Psoas muscle (tissue), 8 donors: ENCODE data around the gene HYLS1. TPM values are rescaled to one million over a fixed set of nuclear protein-coding genes. Genes with fewer than 3 reads are reported as not detected.
"Not testable (repeated sequence)": the region's sequence is repeated elsewhere in the genome, so short reads cannot be mapped to it uniquely, and the experiment has no call there.

Experiments used
- ATAC-seq, 4 donors: fragments of 200-7000 bp; cut with Tn5 transposase; one replicate each; pipeline ENCODE4 v1.9.1; 2020; ENCODE audit warnings: moderate library complexity in 3 of 4, mild to moderate bottlenecking in 2 of 4
- DNase-seq, 2 donors: peaks; one replicate each; pipeline ENCODE4 v3.0.0-alpha.2; 2020
- H3K27ac ChIP-seq: fragments of 200-600 bp; one replicate; pipeline ENCODE4 v1.8.0; 2022
- H3K27me3 ChIP-seq, 3 donors: fragments of 200-600 bp in 1 of 3; one replicate each; pipeline versions ENCODE4 v1.6.1 to v1.8.0; 2013 to 2022; ENCODE audit warnings: low read length in 2 of 3, mild to moderate bottlenecking in 2 of 3, moderate library complexity in 1 of 3; ENCODE audit not compliant: insufficient read depth in 3 of 3
- H3K36me3 ChIP-seq, 2 donors: fragments of 200-600 bp in 1 of 2; one replicate each; pipeline versions ENCODE4 v1.6.1 to v1.8.0; 2013 to 2022; ENCODE audit warnings: low read depth in 1 of 2, mild to moderate bottlenecking in 1 of 2, moderate library complexity in 1 of 2; ENCODE audit not compliant: insufficient read depth in 1 of 2
- H3K4me1 ChIP-seq: fragments of 200-600 bp; one replicate; pipeline ENCODE4 v1.8.0; 2022
- H3K4me3 ChIP-seq: fragments of 200-600 bp; one replicate; pipeline ENCODE4 v1.8.0; 2022; ENCODE audit warnings: mild to moderate bottlenecking
- H3K9me3 ChIP-seq: fragments of 200-600 bp; one replicate; pipeline ENCODE4 v1.8.0; 2022
- CTCF ChIP-seq: fragments of 200-600 bp; IDR thresholded peaks from one replicate; pipeline ENCODE4 v1.8.0; 2022; ENCODE audit warnings: antibody characterized with exemption
- WGBS, 3 donors: extraction: QIAGEN DNeasy Blood & Tissue Kit; methylation state at CpG; one replicate each; pipeline versions ENCODE4 v1.1.6 to v1.1.7; 2013; 5-methylcytosine and 5-hydroxymethylcytosine counted together
- intact Hi-C, 2 donors: fragments of 100-400 bp; cut with DNase I; formaldehyde crosslinking; loops; one replicate each; pipeline versions ENCODE4 v1.11.0 to v1.14.2; 2022
- polyA plus RNA-seq, 3 donors: library from polyadenylated mRNA; stranded (reverse); fragments of 200-250 nt; gene quantifications; one replicate each; pipeline ENCODE4 v1.2.3, GENCODE V29; 2013
- total RNA-seq, 4 donors: library from RNA; stranded (reverse); fragmentation: NEBNext Ultra II Directional in 2 of 4; extraction: Animal tissue kit (Norgen Biotek cat#: 25700) in 2 of 4; gene quantifications; one replicate each; pipeline versions ENCODE4 v1.2.1 to v1.2.4, GENCODE V29; 2021 to 2023
- donor health status: healthy with polysubstance abuse.
- donor health status: DM: no; HTN: no; CAD: no; lungs with moderate emphysema.
- donor health status: Bipolar disorder and iron deficiency.
- donor health status: healthy.
- donor health status: DM: yes; HTN: yes; CAD: no.
- donor health status: DM: no; HTN: no; CAD: no.
- donor health status: DM: no; HTN: no; CAD: no.
- donor health status: DM: yes; HTN: yes; CAD: no.

Gene HYLS1
- total and polyA plus RNA-seq, 7 donors, result 1.8 to 7.2 (median 3.8) TPM

GRCh38 chr11:125910226-125910849, 22.9 kb downstream of the HYLS1 start:
- H3K9me3 ChIP-seq, result no peaks in the 10 kb centered on the region
- ATAC-seq (no peak), DNase-seq (no peak)
- intact Hi-C loops, result no loop called here
- WGBS, 3 donors, result 64 to 73% (median 66%) methylated on average over 8 of the region's 8 CpGs
- no peak overlapping the region for H3K4me3 ChIP-seq
- H3K27me3 ChIP-seq, result peaks cover 0 to 11% (median 6%) of the 10 kb centered on the region in 3 donors
- no peaks in the 10 kb centered on the region for H3K36me3 ChIP-seq
- H3K27ac ChIP-seq, result no peak overlapping the region
- no peak for TF ChIP-seq CTCF
- H3K4me1 ChIP-seq, result no peaks in the 10 kb centered on the region

GRCh38 chr11:125914601-125915000, 27.1 kb downstream of the HYLS1 start:
- H3K27ac ChIP-seq, H3K9me3 ChIP-seq, DNase-seq, H3K4me3 ChIP-seq, ATAC-seq, intact Hi-C loops, H3K36me3 ChIP-seq, H3K27me3 ChIP-seq, H3K4me1 ChIP-seq: not testable (repeated sequence)
- WGBS, 3 donors, result 77 to 90% (median 86%) methylated on average over 3 of the region's 3 CpGs

- Histone ChIP-seq H3K4me1 (no peaks in the 10 kb centered on the region), H3K9me3 (no peaks in the 10 kb centered on the region), H3K27me3 (peaks cover 0 to 8% (median 6%) of the 10 kb centered on the region in 3 donors), H3K4me3 (no peak overlapping the region), H3K36me3 (no peaks in the 10 kb centered on the region), H3K27ac (no peak overlapping the region)
- no peak for ATAC-seq
- DNase-seq, result no peak
- intact Hi-C loops, result no loop called here
- WGBS, 3 donors, result 66 to 76% (median 73%) methylated on average over 12 of the region's 12 CpGs
- no peak for TF ChIP-seq CTCF
Measured at GRCh38 chr11:125916683-125917347, 29.3 kb downstream of the HYLS1 start.

GRCh38 chr11:125918140-125918840, 30.8 kb downstream of the HYLS1 start:
- WGBS, 3 donors, result 74 to 81% (median 80%) methylated on average over 13 of the region's 13 CpGs
- ATAC-seq (no peak), DNase-seq (no peak)
- H3K27me3 ChIP-seq, result peaks cover 0 to 8% (median 3%) of the 10 kb centered on the region in 3 donors
- no peaks in the 10 kb centered on the region for H3K9me3 ChIP-seq
- no peak overlapping the region for H3K27ac ChIP-seq
- no peaks in the 10 kb centered on the region for H3K4me1 ChIP-seq
- no peaks in the 10 kb centered on the region for H3K36me3 ChIP-seq
- TF ChIP-seq CTCF, result no peak
- intact Hi-C loops, result no loop called here
- H3K4me3 ChIP-seq, result no peak overlapping the region

GRCh38 chr11:125921042-125921441, 33.6 kb downstream of the HYLS1 start:
- Histone ChIP-seq H3K9me3 (no peaks in the 10 kb centered on the region), H3K4me1 (no peaks in the 10 kb centered on the region), H3K36me3 (no peaks in the 10 kb centered on the region), H3K27ac (no peak overlapping the region), H3K27me3 (peaks cover 0 to 8% (median 0%) of the 10 kb centered on the region in 3 donors), H3K4me3 (no peak overlapping the region)
- ATAC-seq (no peak), DNase-seq (no peak)
- TF ChIP-seq CTCF, result no peak
- WGBS, 3 donors, result 78 to 87% (median 81%) methylated on average over 9 of the region's 9 CpGs
- intact Hi-C loops, result loop anchor here in 1 of 2 donors (10.0 kb wide), 1 partner anchor 344 kb away; the partner anchor contains the start of genes FOXRED1 and SRPRA
